B cell (primary cell): Measurements from ENCODE around the gene RPL19. TPM values are rescaled to one million over a fixed set of nuclear protein-coding genes. Genes with fewer than 3 reads are reported as not detected.
A peak's percentile ranks its signal among the peaks of the same experiment; 100 is the strongest.

Experiments used
- ATAC-seq: fragments of 200-7000 bp; cut with Tn5 transposase; one replicate; pipeline ENCODE4 v1.10.0; 2021; ENCODE audit warnings: low read depth, mild to moderate bottlenecking, moderate number of reproducible peaks, moderate library complexity
- CTCF ChIA-PET: fragments of 350-600 bp; sonication (Branson Sonifier 250); formaldehyde crosslinking; loops from one replicate; lab custom pipeline; 2021; ENCODE audit warnings: antibody characterized with exemption, inconsistent platforms; lab: Charles Lee
- POLR2A ChIA-PET: fragments of 350-600 bp; sonication (Branson Sonifier 250); formaldehyde crosslinking; loops from one replicate; lab custom pipeline; 2021; ENCODE audit warnings: antibody characterized with exemption; lab: Charles Lee
- DNase-seq: peaks from one replicate; pipeline ENCODE4 v3.0.0; 2013
- H2AFZ ChIP-seq: 2 replicates; pipeline ENCODE4 v1.6.1; 2012; ENCODE audit warnings: mild to moderate bottlenecking, low read depth, low read length; ENCODE audit not compliant: insufficient read depth, poor library complexity, severe bottlenecking
- H3K27ac ChIP-seq, 2 donors: 1 replicate in 1 of 2; 2 replicates in 1 of 2; pipeline ENCODE4 v1.5.1; 2012 to 2013; ENCODE audit warnings: low read length in 2 of 2, mild to moderate bottlenecking in 2 of 2, moderate library complexity in 1 of 2
- H3K27me3 ChIP-seq, 4 experiments: fragments of 200-600 bp in 1 of 4; sonication (generic) in 1 of 4; replicated peaks in 1 of 4; 1 replicate in 2 of 4; 2 replicates in 2 of 4; pipeline versions ENCODE4 v1.6.1 to v1.7.0; 2013 to 2016; ENCODE audit warnings: low read length in 3 of 4, mild to moderate bottlenecking in 2 of 4, mixed read lengths in 1 of 4, moderate library complexity in 1 of 4; ENCODE audit not compliant: insufficient read depth in 4 of 4, control insufficient read depth in 3 of 4; ENCODE audit errors: control extremely low read depth in 1 of 4
- H3K36me3 ChIP-seq, 2 experiments: replicated peaks in 1 of 2; 1 replicate in 1 of 2; 2 replicates in 1 of 2; pipeline versions ENCODE4 v1.6.1 to v1.7.1; 2013; ENCODE audit warnings: low read length in 1 of 2; ENCODE audit not compliant: insufficient read depth in 2 of 2, control insufficient read depth in 1 of 2; ENCODE audit errors: control extremely low read depth in 1 of 2, extremely low read depth in 1 of 2
- H3K4me1 ChIP-seq, 2 donors: fragments of 200-600 bp in 1 of 2; sonication (generic) in 1 of 2; 1 replicate in 1 of 2; 2 replicates in 1 of 2; pipeline versions ENCODE4 v1.5.1 to v1.6.1; 2013 to 2017; ENCODE audit warnings: low read length in 2 of 2; ENCODE audit not compliant: control insufficient read depth in 2 of 2, insufficient read depth in 2 of 2
- H3K4me2 ChIP-seq: replicated peaks from 2 replicates; pipeline ENCODE3; 2012; ENCODE audit warnings: mild to moderate bottlenecking, low read depth, low read length; ENCODE audit not compliant: poor library complexity, severe bottlenecking
- H3K4me3 ChIP-seq, 5 experiments: fragments of 200-600 bp in 1 of 5; sonication (generic) in 1 of 5; 1 replicate in 3 of 5; 2 replicates in 2 of 5; pipeline versions ENCODE4 v1.5.1 to v1.7.0; 2011 to 2016; ENCODE audit warnings: low read length in 4 of 5, mild to moderate bottlenecking in 4 of 5, low read depth in 2 of 5, control low read depth in 1 of 5, moderate library complexity in 1 of 5; ENCODE audit not compliant: insufficient read depth in 1 of 5; ENCODE audit errors: control extremely low read depth in 1 of 5, extremely low read depth in 1 of 5
- H3K79me2 ChIP-seq: fragments of 200-600 bp; sonication (generic); one replicate; pipeline ENCODE4 v1.6.0; 2016; ENCODE audit warnings: low read length; ENCODE audit not compliant: control insufficient read depth, insufficient read depth
- H3K9ac ChIP-seq: fragments of 200-600 bp; sonication (generic); 2 replicates; pipeline ENCODE4 v1.6.1; 2017; ENCODE audit warnings: mild to moderate bottlenecking, low read length, moderate library complexity
- H3K9me3 ChIP-seq, 3 donors: one replicate each; pipeline versions ENCODE4 v1.6.1 to v1.7.1; 2013; ENCODE audit warnings: low read length in 2 of 3; ENCODE audit not compliant: control insufficient read depth in 2 of 3, insufficient read depth in 1 of 3; ENCODE audit errors: control extremely low read depth in 1 of 3
- H4K20me1 ChIP-seq: 2 replicates; pipeline ENCODE4 v1.6.0; 2012; ENCODE audit warnings: mild to moderate bottlenecking, low read length; ENCODE audit not compliant: insufficient read depth, control insufficient read depth, poor library complexity, severe bottlenecking
- H3K27ac Mint-ChIP-seq: one replicate; pipeline ENCODE4 v1.8.0; 2021; ENCODE audit warnings: mixed read lengths
- H3K27me3 Mint-ChIP-seq: one replicate; pipeline ENCODE4 v1.8.0; 2021; ENCODE audit warnings: mixed read lengths
- H3K4me1 Mint-ChIP-seq: one replicate; pipeline ENCODE4 v1.8.0; 2021; ENCODE audit warnings: mixed read lengths
- H3K4me3 Mint-ChIP-seq: one replicate; pipeline ENCODE4 v1.8.0; 2021; ENCODE audit warnings: mixed read lengths
- H3K9me3 Mint-ChIP-seq: one replicate; pipeline ENCODE4 v1.8.0; 2022; ENCODE audit warnings: mixed read lengths; ENCODE audit not compliant: insufficient read depth
- CTCF ChIP-seq: fragments of 200-600 bp; IDR thresholded peaks from one replicate; pipeline ENCODE4 v1.8.0; 2022; ENCODE audit warnings: antibody characterized with exemption, mild to moderate bottlenecking
- EZH2 ChIP-seq: IDR thresholded peaks from 2 replicates; pipeline ENCODE4 v1.6.1; 2012; ENCODE audit warnings: borderline replicate concordance, low read depth, mild to moderate bottlenecking, moderate library complexity, low read length; ENCODE audit not compliant: insufficient read depth, poor library complexity, severe bottlenecking
- WGBS: methylation state at CpG from one replicate; pipeline ENCODE4 v1.1.5; 2013; ENCODE audit warnings: missing lambda C conversion rate; ENCODE audit not compliant: insufficient coverage; 5-methylcytosine and 5-hydroxymethylcytosine counted together
- intact Hi-C: fragments of 100-400 bp; cut with micrococcal nuclease; formaldehyde crosslinking; loops from one replicate; pipeline ENCODE4 v1.10.0; 2022
- polyA plus RNA-seq: library from polyadenylated mRNA; depleted of rRNA; stranded (reverse); fragments of >200 nt; gene quantifications from 2 replicates; pipeline ENCODE4 v1.2.3, GENCODE V29; 2012
- total RNA-seq, 2 donors: library from RNA; stranded (reverse); fragments of 120-200 nt in 1 of 2; gene quantifications; 1 replicate in 1 of 2; 2 replicates in 1 of 2; pipeline versions ENCODE4 v1.2.3 to v1.2.4, GENCODE V29; 2013 to 2022

RPL19 gene
- total and polyA plus RNA-seq, 2 donors (not counting 1 experiment from before 2014, with no cell fraction given), result 3,041 to 3,233 TPM

- H3K27me3 ChIP-seq, result peaks cover 0 to 5% (median 0%) of the 10 kb centered on the region in 4 experiments
- TF ChIP-seq EZH2 (no peak), CTCF (no peak)
- H3K4me2 ChIP-seq, result no peak overlapping the region
- CTCF ChIA-PET, result interaction anchor here (0.7 to 21.4 kb wide), 9 partner anchors 6 to 254 kb away, joined by 3 to 707 read pairs (median 9); partner anchors contain the start of gene RPL19
- H3K9ac ChIP-seq, result no peak overlapping the region
- no peak overlapping the region for H3K27ac Mint-ChIP-seq
- no peak for DNase-seq
- H3K9me3 Mint-ChIP-seq, result no peaks in the 10 kb centered on the region
- H3K4me3 Mint-ChIP-seq, result no peak overlapping the region
- no peak overlapping the region for H3K4me3 ChIP-seq
- H3K27me3 Mint-ChIP-seq, result peaks cover 8% of the 10 kb centered on the region
- no peaks in the 10 kb centered on the region for H3K79me2 ChIP-seq
- H3K27ac ChIP-seq, result no peak overlapping the region
- peaks cover 13 to 21% of the 10 kb centered on the region in 2 donors for H3K4me1 ChIP-seq
- peaks cover 23% of the 10 kb centered on the region for H3K4me1 Mint-ChIP-seq
- no peaks in the 10 kb centered on the region for H3K36me3 ChIP-seq
- no peaks in the 10 kb centered on the region for H4K20me1 ChIP-seq
- no peak overlapping the region for H2AFZ ChIP-seq
- 93% methylated on average over 5 of the region's 7 CpGs for WGBS
- no peaks in the 10 kb centered on the region for H3K9me3 ChIP-seq
- ATAC-seq, result no peak
- POLR2A ChIA-PET, result interaction anchor here (0.6 to 1.9 kb wide), 2 partner anchors 38 to 486 kb away, joined by 6 read pairs; partner anchors contain the start of gene RPL19
- intact Hi-C loops, result loop anchor here (5.0 kb wide), 1 partner anchor 85 kb away; the partner anchor contains the start of gene PLXDC1
Measured at GRCh38 chr17:39237586-39237985, 37.5 kb downstream of the RPL19 start.

GRCh38 chr17:39238311-39238972 lies 38.4 kb downstream of the RPL19 start:
- intact Hi-C loops, result loop anchor here (5.0 kb wide), 1 partner anchor 86 kb away; the partner anchor contains the start of gene PLXDC1

More at GRCh38 chr17:39238311-39238972, 38.4 kb downstream of the RPL19 start:
- Histone ChIP-seq H3K4me3 (peak overlapping the region in 1 of 5 experiments; percentile 9), H3K36me3 (no peaks in the 10 kb centered on the region), H3K9ac (peak overlapping the region; percentile 20), H3K4me1 (peaks cover 13 to 21% of the 10 kb centered on the region in 2 donors), H2AFZ (peak overlapping the region; percentile 53), H3K4me2 (peak overlapping the region; percentile 53), H3K27ac (peak overlapping the region in 1 of 2 donors; percentile 40), H3K9me3 (no peaks in the 10 kb centered on the region), H3K79me2 (no peaks in the 10 kb centered on the region), H3K27me3 (no peaks in the 10 kb centered on the region), H4K20me1 (no peaks in the 10 kb centered on the region)
- peak; percentile 79 for ATAC-seq
- ChIA-PET POLR2A (interaction anchor here (0.8 to 1.9 kb wide), 2 partner anchors 29 to 39 kb away, joined by 3 to 6 read pairs; partner anchors contain the start of gene RPL19), CTCF (interaction anchor here (0.8 to 21.4 kb wide), 9 partner anchors 8 to 255 kb away, joined by 4 to 707 read pairs (median 6); partner anchors contain the start of gene RPL19)
- Mint-ChIP-seq H3K4me3 (peak overlapping the region; percentile 63), H3K9me3 (no peaks in the 10 kb centered on the region), H3K4me1 (peaks cover 23% of the 10 kb centered on the region), H3K27me3 (peaks cover 8% of the 10 kb centered on the region), H3K27ac (peak overlapping the region; percentile 7)
- WGBS, result 39% methylated on average over 14 of the region's 15 CpGs
- TF ChIP-seq EZH2, result no peak
- TF ChIP-seq CTCF, result no peak
- peak; percentile 75 for DNase-seq
